Hematopoietic multipotent progenitor cell treated with erythropoietin and hydrocortisone succinate and interleukin-3 and kit ligand, for 8 days (in vitro differentiated cells): ENCODE results near the gene DVL3.
"Not testable (repeated sequence)": the region's sequence is repeated elsewhere in the genome, so short reads cannot be mapped to it uniquely, and the experiment has no call there.

Experiments
- DNase-seq: peaks from one replicate; pipeline ENCODE4 v3.0.0-alpha.2; 2015

Gene DVL3

GRCh38 chr3:184154885-184155643 lies at the start of gene DVL3:
Gene DVL3 (plus strand): TSS chr3:184155377. CDS start chr3:184155636, 259 bp downstream.
- peak; percentile 33 for DNase-seq

- peak; percentile 25 for DNase-seq
Observed at GRCh38 chr3:184110316-184110725, 44.9 kb upstream of the DVL3 start.

- no peak for DNase-seq
Observed at GRCh38 chr3:184116017-184116416, 39.2 kb upstream of the DVL3 start.

- DNase-seq, result peak; percentile 67
Observed at GRCh38 chr3:184117636-184118035, 37.5 kb upstream of the DVL3 start.

GRCh38 chr3:184121031-184121430 lies 34.1 kb upstream of the DVL3 start:
- not testable (repeated sequence) for DNase-seq

GRCh38 chr3:184126006-184126405 lies 29.2 kb upstream of the DVL3 start:
- no peak for DNase-seq

GRCh38 chr3:184129012-184129411 lies 26.2 kb upstream of the DVL3 start:
- DNase-seq, result peak; percentile 59

GRCh38 chr3:184132945-184133344 lies 22.2 kb upstream of the DVL3 start:
- no peak for DNase-seq

- peak; percentile 89 for DNase-seq
Observed at GRCh38 chr3:184133840-184134745, 21.1 kb upstream of the DVL3 start.

GRCh38 chr3:184134746-184135148 lies 20.4 kb upstream of the DVL3 start:
- no peak for DNase-seq

GRCh38 chr3:184135149-184135910 lies 19.8 kb upstream of the DVL3 start, which contains the start of gene EIF2B5:
Gene EIF2B5 (plus strand): TSS chr3:184135358. CDS start chr3:184135386, 28 bp downstream.
- peak; percentile 96 for DNase-seq

- peak; percentile 35 for DNase-seq
Observed at GRCh38 chr3:184135911-184136260, 19.3 kb upstream of the DVL3 start.

- no peak for DNase-seq
Observed at GRCh38 chr3:184140436-184140835, 14.7 kb upstream of the DVL3 start.

- no peak for DNase-seq
Observed at GRCh38 chr3:184142199-184142598, 13.0 kb upstream of the DVL3 start.

- DNase-seq, result no peak
Observed at GRCh38 chr3:184143327-184143726, 11.8 kb upstream of the DVL3 start.

- no peak for DNase-seq
Observed at GRCh38 chr3:184144505-184144904, 10.7 kb upstream of the DVL3 start.

- DNase-seq, result peak; percentile 59
Observed at GRCh38 chr3:184145111-184145524, 10.1 kb upstream of the DVL3 start.

- no peak for DNase-seq
Observed at GRCh38 chr3:184145751-184146270, 9.4 kb upstream of the DVL3 start.

GRCh38 chr3:184148076-184148475 lies 7.1 kb upstream of the DVL3 start:
- DNase-seq, result no peak

GRCh38 chr3:184149123-184149522 lies 6.1 kb upstream of the DVL3 start:
- DNase-seq, result no peak

GRCh38 chr3:184149770-184150169 lies 5.4 kb upstream of the DVL3 start:
- not testable (repeated sequence) for DNase-seq

GRCh38 chr3:184155644-184156521 lies 706 bp downstream of the DVL3 start:
- peak; percentile 33 for DNase-seq
